ENCODE data around the gene SLC51B.
"Not testable (repeated sequence)": the region's sequence is repeated elsewhere in the genome, so short reads cannot be mapped to it uniquely, and the experiment has no call there.

The SLC51B gene

DNA sequence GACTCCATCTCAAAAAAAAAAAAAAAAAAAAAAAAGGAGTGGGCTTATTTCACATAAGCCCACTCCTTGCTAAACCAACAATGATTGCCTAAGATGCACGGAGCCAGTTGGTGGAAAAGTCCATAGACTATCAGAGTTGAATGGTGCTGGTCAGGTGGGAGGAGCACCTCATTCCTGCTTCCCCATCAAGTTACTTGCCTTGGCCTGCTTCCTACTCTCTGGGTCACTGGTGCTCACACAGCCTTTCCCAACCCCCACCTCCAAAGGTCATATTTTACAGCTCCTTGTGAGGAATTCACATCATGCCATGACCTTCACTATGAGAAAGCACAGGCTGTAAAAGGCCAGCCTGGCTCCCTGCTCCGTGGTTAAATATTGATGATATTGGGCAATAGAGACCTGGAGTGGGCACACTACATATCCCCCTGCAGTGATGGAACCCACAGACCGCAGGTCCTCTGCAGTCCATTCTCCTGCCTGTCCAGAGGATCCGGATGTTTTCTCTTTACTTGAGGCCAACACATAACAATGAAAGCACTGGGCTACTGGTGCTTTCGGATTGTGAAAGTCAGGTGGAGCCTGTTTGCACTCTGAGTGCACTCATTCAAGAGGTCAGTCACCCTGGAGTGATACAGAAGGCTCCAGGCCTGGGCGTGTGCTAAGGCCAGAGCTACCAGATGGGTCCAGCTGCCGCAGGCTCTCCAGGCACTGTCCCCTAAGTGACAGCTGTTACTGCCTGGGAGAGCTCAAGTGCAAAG is at the start of gene SLC51B:
Gene SLC51B, plus strand, starts transcription at position 664 of the 758 bp plus-strand sequence. CDS start 4,618 bp downstream, outside the sequence.
- H3K4me3 ChIP-seq (ENCODE audit: low read depth, low read length) = no peak within 1 kb of the TSS
- DNase-seq (ENCODE audit: low read depth) = no peak
- TF ChIP-seq, protein P1, sequence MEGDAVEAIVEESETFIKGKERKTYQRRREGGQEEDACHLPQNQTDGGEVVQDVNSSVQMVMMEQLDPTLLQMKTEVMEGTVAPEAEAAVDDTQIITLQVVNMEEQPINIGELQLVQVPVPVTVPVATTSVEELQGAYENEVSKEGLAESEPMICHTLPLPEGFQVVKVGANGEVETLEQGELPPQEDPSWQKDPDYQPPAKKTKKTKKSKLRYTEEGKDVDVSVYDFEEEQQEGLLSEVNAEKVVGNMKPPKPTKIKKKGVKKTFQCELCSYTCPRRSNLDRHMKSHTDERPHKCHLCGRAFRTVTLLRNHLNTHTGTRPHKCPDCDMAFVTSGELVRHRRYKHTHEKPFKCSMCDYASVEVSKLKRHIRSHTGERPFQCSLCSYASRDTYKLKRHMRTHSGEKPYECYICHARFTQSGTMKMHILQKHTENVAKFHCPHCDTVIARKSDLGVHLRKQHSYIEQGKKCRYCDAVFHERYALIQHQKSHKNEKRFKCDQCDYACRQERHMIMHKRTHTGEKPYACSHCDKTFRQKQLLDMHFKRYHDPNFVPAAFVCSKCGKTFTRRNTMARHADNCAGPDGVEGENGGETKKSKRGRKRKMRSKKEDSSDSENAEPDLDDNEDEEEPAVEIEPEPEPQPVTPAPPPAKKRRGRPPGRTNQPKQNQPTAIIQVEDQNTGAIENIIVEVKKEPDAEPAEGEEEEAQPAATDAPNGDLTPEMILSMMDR (IDR thresholded peaks at IDR 0.05; ENCODE audit: low read depth, low read length, missing control alignments) = no peak

DNA sequence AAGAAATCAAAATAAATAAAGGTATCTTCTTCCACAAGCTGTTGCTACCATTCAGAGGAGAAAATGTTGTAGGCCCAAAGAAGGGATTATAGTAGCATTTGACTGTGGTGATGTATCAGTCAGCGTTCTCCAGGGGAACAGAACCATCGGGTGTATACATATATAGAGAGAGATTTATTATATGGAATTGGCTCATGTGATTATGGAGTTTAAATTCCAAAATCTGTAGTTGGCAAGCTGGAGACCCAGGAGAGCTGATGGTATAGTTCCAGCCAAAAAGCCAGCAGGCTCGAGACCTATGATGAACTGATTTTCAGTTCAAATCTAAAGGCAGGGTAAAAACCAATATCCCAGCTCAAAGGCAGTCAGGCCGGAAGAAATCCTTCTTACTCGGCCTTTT is 48.1 kb upstream of the SLC51B start:
- TF ChIP-seq, protein P1 (IDR thresholded peaks at IDR 0.05; ENCODE audit: low read depth, low read length, missing control alignments) = no peak
- DNase-seq (ENCODE audit: low read depth) = no peak
- no peak overlapping the region for H3K4me3 ChIP-seq (ENCODE audit: low read depth, low read length)

DNA sequence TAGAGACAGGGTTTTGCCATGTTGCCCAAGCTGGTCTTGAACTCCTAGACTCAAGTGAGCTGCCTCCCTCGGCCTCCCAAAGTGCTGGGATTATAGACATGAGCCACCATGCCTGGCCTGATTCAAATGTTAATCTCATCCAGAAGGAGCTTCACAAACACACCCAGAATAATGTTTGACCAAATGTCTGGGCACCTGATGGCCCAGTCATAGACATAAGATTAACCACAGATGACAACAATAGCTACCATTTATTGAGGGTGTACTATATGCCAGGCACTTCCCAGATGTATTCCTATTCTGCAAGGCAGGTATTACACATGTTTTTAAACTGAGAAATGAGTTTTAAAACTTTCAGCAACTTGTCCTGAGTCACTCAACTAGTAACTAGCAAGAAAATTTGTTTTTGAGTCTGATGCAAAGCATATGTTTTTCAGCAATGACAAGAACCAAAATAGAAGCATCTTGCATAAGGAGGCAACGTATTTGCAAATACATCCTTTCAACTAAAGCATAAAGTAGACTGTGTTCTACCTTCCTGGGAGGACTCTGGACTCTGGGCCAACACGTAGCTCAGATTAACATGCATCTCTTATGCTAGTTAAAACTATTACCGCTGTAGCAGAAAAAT is 47.3 kb upstream of the SLC51B start:
- H3K4me3 ChIP-seq (ENCODE audit: low read depth, low read length) = no peak overlapping the region
- TF ChIP-seq, protein P1 (IDR thresholded peaks at IDR 0.05; ENCODE audit: low read depth, low read length, missing control alignments) = no peak
- DNase-seq (ENCODE audit: low read depth) = no peak

DNA sequence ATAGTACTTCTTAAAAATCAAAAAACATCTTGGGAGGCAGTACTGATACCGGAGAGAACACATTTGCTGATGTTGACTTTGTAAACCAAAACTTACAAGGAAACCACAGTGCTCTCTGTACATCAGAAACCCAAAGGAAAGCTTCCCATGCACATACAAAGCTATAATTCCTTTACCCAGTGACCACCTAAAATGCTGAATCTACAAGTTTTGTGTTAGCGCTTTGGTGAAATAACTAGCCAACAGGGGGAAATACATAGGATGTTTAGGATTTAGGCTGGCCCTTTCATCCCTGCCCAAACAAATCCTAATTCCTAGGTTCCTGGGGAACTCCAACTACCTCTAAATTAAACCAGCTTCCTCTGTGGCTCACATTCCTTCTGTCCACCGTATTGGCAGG is 40.2 kb upstream of the SLC51B start:
- DNase-seq (ENCODE audit: low read depth) = no peak
- TF ChIP-seq, protein P1 (IDR thresholded peaks at IDR 0.05; ENCODE audit: low read depth, low read length, missing control alignments) = no peak
- no peak overlapping the region for H3K4me3 ChIP-seq (ENCODE audit: low read depth, low read length)

DNA sequence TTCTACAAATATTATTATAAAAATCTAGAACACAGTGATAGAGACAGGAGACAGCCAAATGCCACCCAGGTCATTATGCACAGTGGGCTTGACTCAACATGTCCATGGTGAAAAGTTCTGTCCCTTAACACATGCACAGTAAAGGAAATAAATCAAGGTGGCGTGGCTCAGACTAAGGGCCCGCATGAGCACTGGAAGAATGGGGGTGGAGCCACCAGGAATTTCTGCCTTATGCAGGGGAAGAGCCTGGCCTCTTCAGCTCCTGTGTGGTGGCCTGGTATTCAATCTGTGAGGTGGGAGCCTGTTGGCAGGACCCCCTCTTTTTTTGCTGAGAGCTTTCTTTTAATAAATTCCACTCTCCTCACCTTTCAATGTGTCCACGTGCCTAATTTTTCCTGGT is 38.3 kb upstream of the SLC51B start:
- TF ChIP-seq, protein P1 (IDR thresholded peaks at IDR 0.05; ENCODE audit: low read depth, low read length, missing control alignments) = no peak
- H3K4me3 ChIP-seq (ENCODE audit: low read depth, low read length) = no peak overlapping the region
- DNase-seq (ENCODE audit: low read depth) = no peak

DNA sequence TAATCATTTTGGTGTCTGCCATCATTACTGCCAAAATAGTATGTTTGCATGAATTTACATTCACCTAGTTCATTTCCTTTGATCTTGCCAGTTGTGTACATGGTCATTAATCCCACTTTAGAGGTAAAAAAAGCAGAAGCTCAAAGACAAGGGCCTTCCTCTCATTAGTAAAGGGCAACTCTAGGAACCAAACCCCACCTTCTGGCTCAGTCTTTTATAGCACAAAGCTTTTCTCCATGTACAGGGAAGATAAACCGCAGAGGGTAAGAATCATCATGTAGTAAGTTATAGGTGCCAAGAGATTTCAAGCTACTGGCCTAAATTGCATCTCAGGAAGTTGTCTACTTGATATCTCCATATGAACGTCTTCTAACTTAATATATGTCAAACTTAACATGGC is 36.2 kb upstream of the SLC51B start:
- H3K4me3 ChIP-seq (ENCODE audit: low read depth, low read length) = no peak overlapping the region
- DNase-seq (ENCODE audit: low read depth) = no peak
- TF ChIP-seq, protein P1 (IDR thresholded peaks at IDR 0.05; ENCODE audit: low read depth, low read length, missing control alignments) = peak; percentile 18

DNA sequence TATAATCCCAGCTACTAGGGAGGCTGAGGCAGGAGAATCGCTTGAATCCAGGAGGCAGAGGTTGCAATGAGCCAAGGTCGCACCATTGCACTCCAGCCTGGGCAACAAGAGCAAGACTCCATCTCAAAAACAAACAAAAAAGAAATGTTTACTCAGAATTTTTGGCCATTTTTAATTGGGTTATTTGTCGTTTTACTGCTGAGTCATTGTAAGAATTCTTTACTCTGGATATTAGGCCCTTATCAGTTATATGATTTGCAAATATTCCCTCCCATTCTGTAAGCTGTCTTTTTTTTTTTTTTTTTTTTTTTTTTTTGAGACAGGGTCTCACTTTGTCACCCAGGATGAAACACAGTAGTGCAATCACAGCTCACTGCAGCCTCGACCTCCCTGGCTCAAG is 34.0 kb upstream of the SLC51B start:
- not testable (repeated sequence) for DNase-seq (ENCODE audit: low read depth); H3K4me3 ChIP-seq (ENCODE audit: low read depth, low read length)

Data from GM12864 (cell line).